Activated CD4-positive, alpha-beta T cell treated with anti-CD3 and anti-CD28 coated beads, Interleukin-2, Interleukin-6, amounts not matched to agents 100 ng/mL and 50 ng/mL, durations not matched to agents 16 hours and 8 hours (primary cell): ENCODE data around the gene TMEM144.
A peak's percentile ranks its signal among the peaks of the same experiment; 100 is the strongest.
"Not testable (repeated sequence)": the region's sequence is repeated elsewhere in the genome, so short reads cannot be mapped to it uniquely, and the experiment has no call there.

ENCODE experiments used
- DNase-seq: peaks from one replicate; pipeline ENCODE4 v3.0.0-alpha.2; 2020

TMEM144 gene

GRCh38 chr4:158192439-158193158 is 17.7 kb upstream of the TMEM144 start:
- DNase-seq: no peak

DNA sequence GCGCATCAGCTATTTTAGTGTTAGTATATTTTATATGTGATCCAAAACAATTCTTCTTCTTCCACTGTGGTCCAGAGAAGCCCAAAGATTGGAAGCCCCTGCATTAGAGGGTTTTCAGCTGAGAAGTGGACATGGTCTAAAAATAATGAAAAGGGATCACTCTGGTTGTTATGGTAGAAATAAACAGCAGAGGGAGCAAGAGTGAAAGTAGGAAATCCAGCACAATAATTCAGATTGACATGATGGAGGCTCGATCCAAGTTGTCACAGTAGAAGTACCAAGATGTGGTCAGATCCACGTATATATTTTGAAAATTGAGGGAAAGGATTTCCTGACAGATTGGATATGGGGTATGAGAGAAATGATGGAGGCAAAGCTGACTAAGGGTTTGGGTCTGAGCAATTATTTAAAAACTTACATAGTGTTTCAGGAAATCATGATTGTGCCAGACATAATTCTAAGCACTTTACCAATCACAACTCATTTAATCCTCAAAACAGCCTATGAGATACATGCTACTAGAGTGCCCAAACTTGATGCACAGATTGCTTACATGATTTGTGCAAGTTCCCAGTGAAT is 17.0 kb upstream of the TMEM144 start:
- peak; percentile 24 for DNase-seq

GRCh38 chr4:158195297-158195696 is 15.0 kb upstream of the TMEM144 start:
- no peak for DNase-seq

DNA sequence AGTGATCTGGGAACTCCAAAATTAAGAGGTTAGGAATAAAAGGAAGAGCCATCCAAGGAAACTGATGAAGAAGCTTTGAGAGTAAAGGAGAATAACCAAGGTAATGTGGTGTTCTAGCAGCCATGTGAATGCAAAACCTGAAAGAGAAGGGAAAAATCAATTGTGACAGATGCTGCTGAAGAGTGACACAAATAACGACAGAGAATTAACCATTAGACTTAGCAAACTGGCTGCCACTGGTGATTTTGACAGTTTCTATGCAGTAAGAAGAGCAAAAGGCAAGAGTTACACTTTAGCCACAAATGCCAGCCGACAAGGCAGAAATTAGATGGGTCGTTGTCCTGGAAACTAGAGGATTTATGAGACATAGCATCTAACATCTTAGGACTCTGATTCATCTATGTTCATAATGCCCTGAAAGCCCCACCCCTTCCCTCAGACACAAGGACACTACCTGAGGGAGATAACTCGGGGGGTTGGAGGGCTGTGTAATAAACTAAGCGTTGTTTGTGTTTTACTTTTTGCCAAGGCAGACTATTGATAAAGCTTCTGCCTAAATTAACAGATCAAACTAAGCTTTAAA is 13.0 kb upstream of the TMEM144 start:
- no peak for DNase-seq

DNA sequence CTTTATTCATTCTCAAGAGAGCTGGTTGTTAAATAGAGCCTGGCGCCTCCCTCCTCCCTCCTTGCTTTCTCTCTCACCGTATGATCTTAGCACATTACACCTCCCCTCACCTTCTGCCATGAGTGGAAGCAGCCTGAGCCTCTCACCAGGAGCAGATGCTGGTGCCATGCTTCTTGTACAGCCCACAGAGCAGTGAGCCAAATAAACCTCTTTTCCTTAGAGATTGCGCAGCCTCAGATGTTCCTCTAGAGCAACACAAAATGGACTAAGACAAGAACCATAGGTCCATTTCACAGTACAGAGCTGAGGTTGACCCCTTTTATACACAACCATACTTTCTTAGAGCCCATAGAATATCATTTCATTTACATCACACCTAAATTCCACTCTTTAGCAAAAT is 10.1 kb upstream of the TMEM144 start:
- DNase-seq: no peak

DNA sequence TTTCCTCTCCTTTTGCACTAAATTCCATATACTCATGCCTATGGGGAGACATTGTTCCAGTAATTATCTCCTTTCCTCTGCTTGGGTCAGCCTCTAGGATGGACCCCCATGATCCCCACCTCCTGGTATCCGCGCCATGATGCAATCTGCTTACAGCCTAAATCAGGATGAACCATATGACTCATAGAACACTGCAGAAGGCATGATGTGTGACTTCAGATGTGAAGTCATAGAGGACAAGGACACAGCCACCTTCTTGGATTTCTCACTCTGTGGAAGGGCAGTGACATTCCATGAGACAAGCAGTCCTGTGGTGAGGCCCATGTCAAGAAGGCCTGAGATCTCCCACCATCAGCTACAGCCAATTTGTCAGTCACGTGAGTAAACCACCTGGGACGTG is 9.0 kb upstream of the TMEM144 start:
- DNase-seq: no peak

- DNase-seq: no peak
These were observed 8.4 kb upstream of the TMEM144 start for GRCh38 chr4:158201876-158202275.

DNA sequence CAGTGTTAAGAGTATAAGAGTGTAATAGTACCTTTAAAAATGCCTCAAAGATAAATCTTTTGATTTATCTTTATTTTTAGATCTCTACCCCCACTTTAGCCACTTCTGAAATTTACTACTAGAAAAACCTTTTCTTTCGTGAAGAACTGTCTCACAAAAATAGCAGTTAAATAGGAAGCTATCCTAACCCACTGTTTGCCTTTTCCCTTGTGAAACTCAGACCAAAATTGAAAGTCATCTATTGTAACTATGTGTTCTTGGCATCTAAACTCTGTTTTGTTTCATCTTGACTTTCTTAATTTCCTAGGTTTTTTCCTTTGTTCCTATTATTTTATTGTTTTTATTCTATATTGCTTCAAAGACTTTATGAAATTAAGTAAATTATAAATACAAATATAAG is 7.8 kb upstream of the TMEM144 start:
- DNase-seq: no peak

DNA sequence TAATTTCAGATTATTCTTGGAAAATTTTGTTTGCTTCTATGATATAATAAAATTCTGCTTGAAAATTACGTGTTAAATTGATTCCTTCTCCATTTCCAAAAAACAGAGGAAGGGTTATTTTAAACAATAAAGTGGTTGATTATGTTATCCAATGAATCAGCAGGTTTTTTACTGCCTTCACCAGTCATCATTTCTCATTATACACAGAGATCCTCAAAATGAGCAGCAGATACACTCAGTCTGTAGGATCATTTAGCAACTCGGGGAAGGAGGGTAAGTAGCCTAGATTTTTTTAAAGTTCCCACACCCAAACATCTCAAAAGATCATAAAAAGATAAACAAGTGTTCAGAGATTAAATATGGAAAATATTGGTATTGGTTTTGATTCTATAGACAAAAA is 6.8 kb upstream of the TMEM144 start:
- DNase-seq: no peak

GRCh38 chr4:158203929-158204328 is 6.4 kb upstream of the TMEM144 start:
- no peak for DNase-seq

GRCh38 chr4:158208963-158209640 is 1.2 kb upstream of the TMEM144 start:
- DNase-seq: no peak

- no peak for DNase-seq
These were observed 936 bp downstream of the TMEM144 start for GRCh38 chr4:158211222-158211621.

- no peak for DNase-seq
These were observed 3.2 kb downstream of the TMEM144 start for GRCh38 chr4:158213466-158213865.

- no peak for DNase-seq
These were observed 4.6 kb downstream of the TMEM144 start for GRCh38 chr4:158214856-158215255.

- no peak for DNase-seq
These were observed 7.5 kb downstream of the TMEM144 start for GRCh38 chr4:158217763-158218162.

DNA sequence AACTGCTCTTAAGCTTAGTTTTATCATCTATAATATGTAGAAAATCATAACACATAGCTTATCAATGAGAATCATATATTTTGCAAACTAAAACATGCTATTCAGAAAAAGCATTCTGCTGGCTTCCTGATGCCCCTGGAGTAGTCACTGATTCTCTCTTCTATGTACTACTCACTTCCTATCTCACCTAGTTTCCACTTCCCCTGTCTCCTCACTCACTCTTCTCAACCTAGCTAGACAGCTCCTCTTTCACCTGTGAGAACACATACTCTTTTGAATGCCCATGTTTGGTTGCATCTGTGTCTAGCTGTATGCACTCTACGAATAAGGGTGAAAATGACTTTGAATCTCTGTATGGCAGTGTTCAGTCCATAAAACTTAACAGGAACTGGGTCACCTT is 9.3 kb downstream of the TMEM144 start:
- no peak for DNase-seq

- DNase-seq: not testable (repeated sequence)
These were observed 14.0 kb downstream of the TMEM144 start for GRCh38 chr4:158224318-158224717.

DNA sequence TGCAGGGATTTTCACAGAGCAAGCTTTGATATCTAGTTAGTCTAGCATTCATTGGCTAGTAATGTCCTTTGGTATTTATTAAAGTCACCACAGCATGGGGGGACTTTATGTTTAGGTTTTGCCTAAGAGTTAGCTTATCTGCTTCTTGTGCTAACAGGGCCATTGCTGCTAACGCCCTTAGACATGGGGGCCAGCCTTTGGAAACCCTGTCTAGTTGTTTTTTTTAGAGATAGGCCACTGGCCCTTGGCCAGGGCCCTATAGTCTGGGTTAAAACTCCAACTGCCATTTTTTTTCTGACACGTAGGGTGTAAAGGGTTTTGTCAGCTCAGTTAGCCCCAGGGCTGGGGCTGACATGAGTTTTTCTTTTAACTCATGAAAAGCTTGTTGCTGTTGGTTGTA is 14.7 kb downstream of the TMEM144 start:
- DNase-seq: not testable (repeated sequence)

GRCh38 chr4:158227880-158228279 is 17.6 kb downstream of the TMEM144 start:
- not testable (repeated sequence) for DNase-seq

- DNase-seq: not testable (repeated sequence)
These were observed 18.1 kb downstream of the TMEM144 start for GRCh38 chr4:158228399-158228798.

DNA sequence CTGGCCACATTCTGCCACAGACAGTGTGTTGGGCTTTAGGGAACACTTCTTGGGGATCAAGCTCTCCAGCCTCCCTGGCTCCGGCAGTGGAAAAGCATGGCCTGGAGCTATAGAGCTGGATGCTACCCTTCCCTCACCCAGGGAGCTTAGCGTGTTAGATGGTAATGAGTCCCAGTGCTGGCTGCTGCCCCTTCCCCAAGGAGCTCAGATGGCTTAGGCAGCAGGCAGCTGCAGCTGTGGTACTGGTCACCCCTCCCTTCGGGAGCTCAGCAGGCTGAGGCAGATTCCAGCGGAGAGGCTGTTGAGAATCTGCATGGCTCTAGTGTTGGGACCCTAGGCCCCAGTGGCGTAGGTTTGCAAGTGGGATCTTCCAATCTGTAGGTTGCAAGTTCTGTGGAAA is 19.5 kb downstream of the TMEM144 start:
- DNase-seq: no peak

GRCh38 chr4:158234671-158235070 is 24.4 kb downstream of the TMEM144 start:
- DNase-seq: no peak

DNA sequence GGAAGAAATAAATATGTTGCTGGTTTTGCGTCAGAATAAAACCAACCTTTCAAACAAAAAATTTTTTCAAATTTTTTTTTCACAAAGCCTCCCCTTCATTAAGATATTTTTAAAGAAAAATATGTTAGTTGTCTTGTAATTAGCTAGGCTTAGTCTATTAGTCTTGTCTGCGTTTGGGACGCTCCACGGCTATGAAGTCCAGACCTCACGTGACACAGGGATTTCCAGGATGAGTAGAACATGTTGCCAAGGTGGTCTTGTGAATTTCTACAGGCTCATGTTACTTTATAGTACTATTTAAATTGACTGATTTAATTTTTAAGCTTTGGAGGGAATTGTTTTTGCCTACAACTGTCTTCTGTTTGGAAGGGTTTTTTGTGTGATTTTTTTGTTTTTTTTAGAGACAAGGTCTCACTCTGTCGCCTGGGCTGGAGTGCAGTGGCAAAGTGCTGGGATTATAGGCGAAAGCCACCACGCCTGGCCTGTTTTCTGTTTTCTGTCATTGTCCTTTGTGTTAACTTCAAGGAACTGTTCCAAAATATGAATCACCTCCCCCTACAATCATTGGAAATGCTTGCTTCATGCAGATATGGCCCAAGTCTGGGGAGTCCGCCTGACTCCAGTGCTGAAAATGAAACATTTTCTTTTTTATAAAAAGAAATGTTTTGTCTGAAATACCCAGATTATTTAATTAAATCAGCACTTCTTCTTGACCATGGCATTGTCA is 26.2 kb downstream of the TMEM144 start:
- no peak for DNase-seq
